NOMO-1 treated with DMSO at 0.1 percent for 48 hours (cell line): ENCODE results near the gene RAB11FIP3.

Experiments used
- DNase-seq: peaks from one replicate; lab custom pipeline; 2025; ENCODE audit not compliant: unreplicated experiment; lab: John Stamatoyannopoulos, UW

The RAB11FIP3 gene

GRCh38 chr16:548586-548985, 123.1 kb downstream of the RAB11FIP3 start:
- no peak for DNase-seq

GRCh38 chr16:549544-550263, 124.3 kb downstream of the RAB11FIP3 start:
- no peak for DNase-seq

- no peak for DNase-seq
These were observed 125.8 kb downstream of the RAB11FIP3 start for GRCh38 chr16:551210-551609.

GRCh38 chr16:552171-552570, 126.7 kb downstream of the RAB11FIP3 start:
- no peak for DNase-seq

- DNase-seq: no peak
These were observed 128.3 kb downstream of the RAB11FIP3 start for GRCh38 chr16:553601-554296.

- DNase-seq: no peak
These were observed 128.8 kb downstream of the RAB11FIP3 start for GRCh38 chr16:554297-554621.

- no peak for DNase-seq
These were observed 129.4 kb downstream of the RAB11FIP3 start for GRCh38 chr16:554640-555365.

GRCh38 chr16:555528-556473, 130.4 kb downstream of the RAB11FIP3 start:
- no peak for DNase-seq

GRCh38 chr16:556474-557173, 131.2 kb downstream of the RAB11FIP3 start:
- DNase-seq: no peak

- DNase-seq: no peak
These were observed 132.2 kb downstream of the RAB11FIP3 start for GRCh38 chr16:557463-558297.

- DNase-seq: no peak
These were observed 133.0 kb downstream of the RAB11FIP3 start for GRCh38 chr16:558298-559020.

GRCh38 chr16:559021-559380, 133.6 kb downstream of the RAB11FIP3 start:
- DNase-seq: no peak

GRCh38 chr16:559411-560203, 134.2 kb downstream of the RAB11FIP3 start:
- no peak for DNase-seq

GRCh38 chr16:560204-560700, 134.8 kb downstream of the RAB11FIP3 start, which contains the start of gene PRR35:
Gene PRR35 (plus strand): TSS chr16:560394. CDS start chr16:563295, 2,901 bp downstream.
- DNase-seq: no peak

GRCh38 chr16:560701-561412, 135.4 kb downstream of the RAB11FIP3 start:
- no peak for DNase-seq

- DNase-seq: no peak
These were observed 136.0 kb downstream of the RAB11FIP3 start for GRCh38 chr16:561413-561794.
